ENCODE data around the gene PNKP. TPM values are rescaled to one million over a fixed set of nuclear protein-coding genes. Genes with fewer than 3 reads are reported as not detected.

Gene PNKP
- total and polyA plus RNA-seq, 10 of the 15 experiments (the other 5 are each of a cell fraction or from before 2014, with no cell fraction given) = 2.9 to 82.3 (median 33.2) TPM

- TF ChIP-seq ZNF592 (IDR thresholded peaks at IDR 0.05) = no peak
- TF ChIP-seq RB1 (IDR thresholded peaks at IDR 0.05; ENCODE audit: borderline replicate concordance) = no peak
- no peak for TF ChIP-seq ZNF687 (IDR thresholded peaks at IDR 0.05)
- no peak for TF ChIP-seq PML (IDR thresholded peaks at IDR 0.05; ENCODE audit: low read length)
- TF ChIP-seq NR2F1 (conservative IDR thresholded peaks at IDR 0.05) = no peak
- TF ChIP-seq SMAD1 (IDR thresholded peaks at IDR 0.05; ENCODE audit: low read depth, partially characterized antibody) = no peak
- no peak for TF ChIP-seq SMARCA5 (IDR thresholded peaks at IDR 0.05)
Observed at GRCh38 chr19:49833599-49833998, 33.8 kb downstream of the PNKP start (continued).
